GM18951 (cell line): ENCODE data around the gene FGF11.

Experiments
- POLR2A ChIP-seq: IDR thresholded peaks from 4 replicates; pipeline ENCODE4 v1.6.1; 2011; ENCODE audit warnings: mild to moderate bottlenecking; ENCODE audit not compliant: insufficient read length, insufficient read depth; ENCODE audit errors: extremely low read depth
- in situ Hi-C: fragments of 300-500 bp; cut with MboI; formaldehyde crosslinking; loops from one replicate; pipeline ENCODE4 v1.12.0; 2022; ENCODE audit warnings: low sequenced_read_pairs, mixed read lengths, inconsistent platforms; ENCODE audit not compliant: unreplicated experiment

The FGF11 gene

GRCh38 chr17:7403977-7404736, 35.2 kb upstream of the FGF11 start, which contains the start of gene TMEM256:
TMEM256 (minus strand) TSS chr17:7404097; CDS start chr17:7404084, 13 bp downstream.
- in situ Hi-C loops: no loop called here
- TF ChIP-seq POLR2A: peak; percentile 95

DNA sequence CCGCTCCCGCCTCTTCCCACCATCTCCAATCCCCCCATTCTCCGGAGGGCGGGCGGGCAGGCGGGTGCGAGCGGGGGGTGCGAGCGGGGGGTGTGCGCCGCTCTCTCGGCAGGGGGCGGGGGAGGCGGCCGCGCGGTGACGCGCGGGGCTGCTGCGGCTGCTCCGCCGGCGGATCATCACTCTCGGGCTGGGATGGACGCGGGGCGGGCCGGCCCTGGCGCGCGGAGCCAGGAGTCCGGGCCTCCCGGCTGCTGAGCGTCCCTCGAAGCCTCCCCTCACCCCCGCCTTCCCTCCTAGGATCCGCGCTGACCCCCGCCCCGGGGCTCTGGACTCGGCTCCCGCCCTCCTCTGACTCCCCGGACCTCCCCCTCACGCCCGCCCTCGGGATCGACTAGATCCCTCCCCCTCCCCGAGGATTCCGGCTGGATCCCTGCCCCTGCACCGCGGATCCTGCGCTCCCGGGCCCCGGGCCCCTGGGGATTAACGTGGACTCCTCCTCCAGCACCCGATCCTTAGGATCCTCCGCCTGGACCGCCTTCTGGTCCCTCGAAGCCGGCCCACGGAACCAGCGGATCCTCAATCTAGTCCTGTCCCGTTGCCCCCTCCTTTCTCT, 34.5 kb upstream of the FGF11 start:
- TF ChIP-seq POLR2A: no peak
- in situ Hi-C loops: no loop called here

GRCh38 chr17:7405350-7406234, 33.7 kb upstream of the FGF11 start:
- in situ Hi-C loops: no loop called here
- TF ChIP-seq POLR2A: no peak

DNA sequence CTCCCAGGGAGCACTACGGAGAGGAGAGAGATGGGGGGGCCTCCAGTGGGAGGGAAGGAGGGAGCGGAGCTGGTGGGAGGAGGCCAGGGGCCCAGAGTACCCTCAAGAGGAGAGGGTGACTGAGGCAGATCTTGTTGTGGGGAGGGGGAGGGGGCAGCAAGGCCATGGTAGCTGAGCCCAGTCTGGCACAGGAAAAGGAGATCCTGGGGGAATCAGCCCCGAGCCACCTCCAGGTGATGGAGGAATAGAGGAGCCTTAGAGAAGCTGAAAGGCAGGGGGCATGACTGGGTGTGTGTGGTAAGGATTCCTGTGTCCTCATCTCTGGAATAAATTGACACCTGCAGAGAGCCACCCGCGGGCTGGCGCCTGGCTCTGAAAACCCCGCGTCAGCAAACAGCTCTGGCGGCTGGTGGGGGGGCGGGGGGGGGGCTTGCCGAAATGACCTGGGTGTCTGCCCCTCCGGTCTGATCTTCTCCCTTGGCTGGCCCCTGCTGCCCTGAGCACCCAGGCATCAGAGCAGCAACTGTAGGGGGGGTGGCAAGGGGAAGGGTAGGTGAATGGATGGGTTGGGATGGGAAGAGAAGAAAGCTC, 33.0 kb upstream of the FGF11 start:
- in situ Hi-C loops: no loop called here
- TF ChIP-seq POLR2A: no peak

- TF ChIP-seq POLR2A: no peak
- in situ Hi-C loops: no loop called here
Measured at GRCh38 chr17:7407082-7407481, 32.2 kb upstream of the FGF11 start.

DNA sequence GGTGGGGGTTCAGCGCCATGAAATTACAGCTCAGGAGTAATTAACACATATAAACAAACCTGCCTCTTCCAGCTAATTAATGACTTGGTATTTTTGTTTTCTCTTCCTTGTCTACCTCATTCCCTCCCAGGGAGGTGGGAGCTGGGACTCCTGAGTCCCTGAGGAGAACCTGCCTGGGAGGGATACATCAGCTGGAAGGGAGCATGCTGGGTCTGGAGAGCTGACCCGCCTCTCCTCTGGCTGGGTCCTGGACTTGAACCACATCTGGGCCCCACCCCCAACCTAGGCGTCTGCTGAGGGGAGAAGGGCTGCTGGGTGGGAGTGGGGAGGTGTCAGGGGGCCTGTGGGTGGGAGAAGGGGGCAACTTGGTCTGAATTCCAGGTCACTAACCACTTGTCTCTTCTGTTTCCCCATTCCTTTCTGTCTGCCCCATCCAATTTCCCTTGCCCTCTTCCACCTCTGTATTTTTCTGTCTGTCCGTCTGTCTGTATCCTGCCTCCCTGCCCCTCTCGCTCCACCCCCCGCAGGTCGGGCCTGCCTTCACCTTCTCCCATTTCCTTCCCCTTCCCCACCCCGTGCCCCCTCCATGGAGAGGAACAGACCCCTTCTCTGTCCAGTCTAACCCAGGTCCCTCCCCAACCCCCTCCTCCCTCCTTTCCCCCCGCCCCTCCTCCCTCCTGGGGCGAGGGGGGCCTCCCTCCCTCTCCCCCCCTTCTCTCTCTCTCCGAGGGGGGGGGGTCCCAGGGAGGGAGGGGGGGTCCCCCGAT, 31.6 kb upstream of the FGF11 start, which contains the start of gene NLGN2:
Gene NLGN2 (plus strand): TSS at position 361 of the 767 bp plus-strand sequence. CDS start 411 bp downstream, outside the sequence.
- TF ChIP-seq POLR2A: no peak
- in situ Hi-C loops: no loop called here

DNA sequence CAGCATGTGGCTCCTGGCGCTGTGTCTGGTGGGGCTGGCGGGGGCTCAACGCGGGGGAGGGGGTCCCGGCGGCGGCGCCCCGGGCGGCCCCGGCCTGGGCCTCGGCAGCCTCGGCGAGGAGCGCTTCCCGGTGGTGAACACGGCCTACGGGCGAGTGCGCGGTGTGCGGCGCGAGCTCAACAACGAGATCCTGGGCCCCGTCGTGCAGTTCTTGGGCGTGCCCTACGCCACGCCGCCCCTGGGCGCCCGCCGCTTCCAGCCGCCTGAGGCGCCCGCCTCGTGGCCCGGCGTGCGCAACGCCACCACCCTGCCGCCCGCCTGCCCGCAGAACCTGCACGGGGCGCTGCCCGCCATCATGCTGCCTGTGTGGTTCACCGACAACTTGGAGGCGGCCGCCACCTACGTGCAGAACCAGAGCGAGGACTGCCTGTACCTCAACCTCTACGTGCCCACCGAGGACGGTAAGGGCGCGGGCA, 31.0 kb upstream of the FGF11 start:
- in situ Hi-C loops: no loop called here
- TF ChIP-seq POLR2A: no peak

DNA sequence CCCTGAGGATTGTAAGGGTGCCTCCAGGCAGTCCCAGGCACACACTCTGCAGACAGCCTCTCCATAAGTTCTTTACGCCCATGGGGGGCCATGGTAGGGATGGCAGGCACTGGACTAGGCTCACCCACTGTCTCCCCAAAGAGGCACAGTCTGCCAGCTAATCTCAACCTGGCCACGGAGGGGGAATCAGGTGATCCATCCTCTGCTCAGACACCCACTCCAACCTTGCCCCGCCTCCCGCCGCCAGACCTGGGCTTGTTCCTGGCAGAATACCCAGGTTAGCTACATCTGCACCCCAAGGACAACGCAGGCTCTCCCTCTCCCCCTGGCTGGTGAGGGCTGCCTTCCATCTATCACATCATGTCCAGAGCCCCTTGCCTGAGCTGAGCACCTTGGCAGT, 30.4 kb upstream of the FGF11 start:
- in situ Hi-C loops: no loop called here
- no peak for TF ChIP-seq POLR2A

DNA sequence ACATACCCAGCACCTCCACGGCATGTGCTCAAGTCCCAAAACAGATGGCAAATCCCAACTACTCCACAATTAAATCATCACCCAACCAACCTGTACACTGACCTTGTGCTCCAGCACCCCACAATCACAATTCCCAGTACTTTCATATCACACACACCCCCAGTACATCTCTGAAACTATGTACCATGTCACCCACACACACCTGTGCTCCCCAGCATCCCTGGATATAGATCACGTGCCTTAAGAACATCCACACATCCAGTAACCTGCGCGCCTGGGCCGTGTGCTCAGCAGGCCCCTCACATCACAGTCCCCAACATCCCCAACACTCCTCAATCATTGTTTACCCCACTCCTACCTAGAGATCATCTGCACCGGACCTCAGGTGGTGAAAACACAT, 29.6 kb upstream of the FGF11 start:
- in situ Hi-C loops: no loop called here
- no peak for TF ChIP-seq POLR2A

DNA sequence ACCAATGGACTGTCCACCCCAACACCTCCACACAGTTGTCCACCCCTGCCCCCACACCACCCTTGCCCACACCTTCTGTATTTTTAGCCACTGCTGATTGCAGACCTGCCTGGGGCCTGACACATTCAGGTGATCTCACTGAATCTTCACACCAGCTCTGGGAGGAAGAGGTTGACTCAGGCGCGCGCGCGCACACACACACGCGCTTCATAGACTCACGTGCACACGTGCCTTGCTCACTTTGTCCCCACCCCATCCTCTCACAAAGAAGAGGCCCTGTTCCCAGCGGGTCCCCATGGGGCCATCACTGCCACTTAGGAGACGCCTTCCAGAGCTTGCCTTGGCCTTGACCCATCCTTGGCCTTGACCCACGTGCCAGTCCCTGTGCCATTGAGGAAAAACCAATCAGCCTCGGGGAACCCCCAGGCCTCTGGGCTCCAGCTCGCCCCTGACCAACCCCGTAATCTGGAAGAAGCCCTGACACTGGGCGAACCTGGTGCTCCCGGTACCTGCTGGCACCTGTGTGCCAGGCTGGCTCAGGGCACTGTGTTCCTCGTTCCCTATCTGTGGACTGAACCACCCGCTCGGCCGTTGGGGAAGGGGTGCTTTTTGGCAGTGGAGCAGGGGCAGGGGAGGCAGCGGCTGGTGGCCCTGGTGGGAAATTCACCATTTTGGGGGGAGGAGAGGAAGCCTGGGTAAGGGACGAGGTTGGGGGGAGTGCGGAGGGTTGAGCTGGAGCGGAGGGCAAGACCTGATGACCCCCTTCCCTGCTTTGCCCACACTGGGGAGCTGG, 28.5 kb upstream of the FGF11 start:
- in situ Hi-C loops: no loop called here
- no peak for TF ChIP-seq POLR2A

DNA sequence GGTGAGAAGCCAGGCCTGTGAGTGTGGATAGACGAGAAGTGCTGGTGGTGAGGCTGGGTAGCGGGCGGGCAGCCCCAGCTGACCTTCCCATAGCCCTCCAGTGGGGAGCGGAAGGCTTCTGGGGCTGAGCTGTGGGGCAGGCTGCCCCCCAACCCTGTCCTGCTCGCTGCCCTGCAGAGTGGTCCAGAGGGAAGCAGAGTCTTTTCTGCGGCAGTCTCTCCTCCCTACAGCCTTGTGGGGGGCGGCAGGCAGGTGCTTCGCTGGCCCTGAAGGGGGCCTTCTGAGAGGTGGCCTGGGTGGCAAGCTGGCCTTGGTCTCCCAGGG, 27.9 kb upstream of the FGF11 start:
- no peak for TF ChIP-seq POLR2A
- in situ Hi-C loops: no loop called here
